Testis (tissue), 2 donors: Measurements from ENCODE around the gene RAB27B.

Source experiments
- CTCF ChIP-seq, 3 experiments: fragments of 450-650 bp in 2 of 3; fragments of 200-600 bp in 1 of 3; sonication (generic) in 1 of 3; IDR thresholded peaks; one replicate each; pipeline ENCODE4 v1.5.1; 2016 to 2019; ENCODE audit warnings: antibody characterized with exemption in 3 of 3, mild to moderate bottlenecking in 2 of 3, moderate library complexity in 1 of 3
- POLR2A ChIP-seq: fragments of 450-650 bp; IDR thresholded peaks from one replicate; pipeline ENCODE4 v1.6.1; 2017; ENCODE audit warnings: antibody characterized with exemption, mild to moderate bottlenecking, moderate library complexity

DNA sequence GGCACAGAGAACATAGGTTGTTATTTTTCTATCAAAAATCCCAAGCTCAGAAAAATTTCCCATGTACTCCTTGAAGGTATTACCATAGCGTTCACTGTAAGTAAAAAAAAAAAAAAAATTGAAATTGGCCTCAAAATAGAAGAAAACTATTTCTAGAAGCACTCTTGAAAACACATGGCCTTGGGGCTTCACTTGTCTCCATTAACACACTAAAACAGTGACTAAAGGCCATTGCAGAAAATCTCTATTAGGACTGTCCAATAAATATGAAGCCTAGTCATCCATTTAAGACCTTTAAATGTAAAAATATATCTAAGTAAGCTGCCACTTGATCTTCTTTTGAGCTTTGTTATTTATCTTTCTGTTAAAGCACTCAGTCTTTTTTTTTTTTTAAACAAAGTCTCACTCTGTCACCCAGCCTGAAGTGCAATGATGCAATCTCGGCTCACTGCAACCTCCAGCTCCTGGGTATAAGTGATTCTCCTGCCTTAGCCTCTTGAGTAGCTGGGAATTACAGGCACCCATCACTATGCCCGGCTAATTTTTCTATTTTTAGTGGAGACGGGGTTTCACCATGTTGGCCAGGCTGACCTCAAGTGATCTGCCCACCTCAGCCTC is 95.2 kb downstream of the RAB27B start:
- TF ChIP-seq CTCF (IDR thresholded peaks at IDR 0.05), result no peak
- TF ChIP-seq POLR2A, result no peak
